Liver (tissue), 9 donors: ENCODE data around the gene SREBF2. TPM values are rescaled to one million over a fixed set of nuclear protein-coding genes. Genes with fewer than 3 reads are reported as not detected.

Source experiments
- DNase-seq: peaks from one replicate; pipeline ENCODE4 v3.0.0-alpha.2; 2017; ENCODE audit warnings: low spot score
- H3K27ac ChIP-seq, 2 donors: one replicate each; pipeline ENCODE4 v1.7.0; 2013; ENCODE audit warnings: inconsistent platforms in 2 of 2, low read length in 2 of 2, control low read depth in 1 of 2, low read depth in 1 of 2, mild to moderate bottlenecking in 1 of 2
- H3K27me3 ChIP-seq, 4 donors: one replicate each; pipeline versions ENCODE4 v1.6.1 to v1.7.0; 2013; ENCODE audit warnings: low read length in 3 of 4, inconsistent platforms in 1 of 4, mild to moderate bottlenecking in 1 of 4, moderate library complexity in 1 of 4; ENCODE audit not compliant: control insufficient read depth in 4 of 4, insufficient read depth in 4 of 4
- H3K36me3 ChIP-seq, 4 donors: one replicate each; pipeline versions ENCODE4 v1.6.1 to v1.7.0; 2013; ENCODE audit warnings: low read length in 3 of 4, mild to moderate bottlenecking in 3 of 4, low read depth in 1 of 4, moderate library complexity in 1 of 4; ENCODE audit not compliant: control insufficient read depth in 4 of 4, insufficient read depth in 3 of 4
- H3K4me1 ChIP-seq, 4 donors: one replicate each; pipeline versions ENCODE4 v1.6.1 to v1.7.0; 2013; ENCODE audit warnings: low read length in 3 of 4, mild to moderate bottlenecking in 3 of 4, moderate library complexity in 1 of 4; ENCODE audit not compliant: control insufficient read depth in 4 of 4, insufficient read depth in 4 of 4
- H3K4me3 ChIP-seq, 3 donors: one replicate each; pipeline versions ENCODE4 v1.6.1 to v1.7.0; 2013; ENCODE audit warnings: low read length in 3 of 3, control low read depth in 1 of 3, low read depth in 1 of 3, mild to moderate bottlenecking in 1 of 3
- H3K9ac ChIP-seq, 2 donors: one replicate each; pipeline ENCODE4 v1.7.0; 2013; ENCODE audit warnings: low read length in 2 of 2, mild to moderate bottlenecking in 2 of 2, moderate library complexity in 2 of 2, control low read depth in 1 of 2, low read depth in 1 of 2
- H3K9me3 ChIP-seq, 4 donors: one replicate each; pipeline versions ENCODE4 v1.6.1 to v1.7.0; 2013; ENCODE audit warnings: low read length in 3 of 4; ENCODE audit not compliant: control insufficient read depth in 4 of 4
- EGR1 ChIP-seq, 2 donors: IDR thresholded peaks; 2 replicates each; pipeline ENCODE4 v1.6.1; 2016 to 2018; ENCODE audit warnings: antibody characterized with exemption in 2 of 2, low read depth in 2 of 2
- FOXA1 ChIP-seq: IDR thresholded peaks from 2 replicates; pipeline ENCODE4 v1.6.1; 2016; ENCODE audit warnings: antibody characterized with exemption
- FOXA2 ChIP-seq: IDR thresholded peaks from 2 replicates; pipeline ENCODE4 v1.6.1; 2016; ENCODE audit warnings: antibody characterized with exemption
- GABPA ChIP-seq, 2 donors: IDR thresholded peaks in 1 of 2; conservative IDR thresholded peaks in 1 of 2; 2 replicates each; pipeline ENCODE4 v1.6.1; 2016; ENCODE audit warnings: antibody characterized with exemption in 2 of 2, mild to moderate bottlenecking in 1 of 2, moderate library complexity in 1 of 2
- HNF4A ChIP-seq, 2 donors: conservative IDR thresholded peaks; 2 replicates each; pipeline ENCODE4 v1.6.1; 2016; ENCODE audit warnings: antibody characterized with exemption in 2 of 2, mild to moderate bottlenecking in 2 of 2
- HNF4G ChIP-seq: IDR thresholded peaks from 2 replicates; pipeline ENCODE4 v1.6.1; 2016; ENCODE audit warnings: antibody characterized with exemption
- JUND ChIP-seq, 2 donors: IDR thresholded peaks; 2 replicates each; pipeline ENCODE4 v1.6.1; 2016; ENCODE audit warnings: antibody characterized with exemption in 2 of 2
- NR2F2 ChIP-seq: IDR thresholded peaks from 2 replicates; pipeline ENCODE4 v1.6.1; 2016; ENCODE audit warnings: antibody characterized with exemption
- RAD21 ChIP-seq, 2 donors: IDR thresholded peaks; 2 replicates each; pipeline ENCODE4 v1.6.1; 2016; ENCODE audit warnings: antibody characterized with exemption in 2 of 2, mild to moderate bottlenecking in 2 of 2
- REST ChIP-seq: IDR thresholded peaks from 2 replicates; pipeline ENCODE4 v1.6.1; 2016; ENCODE audit warnings: antibody characterized with exemption, mild to moderate bottlenecking
- RXRA ChIP-seq, 2 donors: IDR thresholded peaks; 2 replicates each; pipeline ENCODE4 v1.6.1; 2017 to 2018; ENCODE audit warnings: antibody characterized with exemption in 2 of 2, mild to moderate bottlenecking in 1 of 2
- SP1 ChIP-seq: IDR thresholded peaks from 2 replicates; pipeline ENCODE4 v1.6.1; 2018; ENCODE audit warnings: antibody characterized with exemption, mild to moderate bottlenecking
- TAF1 ChIP-seq: conservative IDR thresholded peaks from 2 replicates; pipeline ENCODE4 v1.6.1; 2016; ENCODE audit warnings: antibody characterized with exemption, mild to moderate bottlenecking
- YY1 ChIP-seq: IDR thresholded peaks from 2 replicates; pipeline ENCODE4 v1.6.1; 2016; ENCODE audit warnings: antibody characterized with exemption, mild to moderate bottlenecking
- WGBS: extraction: QIAGEN DNeasy Blood & Tissue Kit; methylation state at CpG from one replicate; pipeline ENCODE4 v1.1.7; 2013; 5-methylcytosine and 5-hydroxymethylcytosine counted together
- polyA plus RNA-seq, 2 donors: library from polyadenylated mRNA; stranded (reverse) in 1 of 2; unstranded in 1 of 2; fragments of 200-250 nt in 1 of 2; fragments of >200 nt in 1 of 2; fragmentation: Nextera tagmentation in 1 of 2; extraction: Ambion mirVana in 1 of 2; gene quantifications; one replicate each; pipeline versions ENCODE4 v1.2.1 to v1.2.3, GENCODE V29; 2013 to 2015
- total RNA-seq, 2 donors: library from RNA; depleted of rRNA; stranded (reverse); fragments of >200 nt; gene quantifications; one replicate each; pipeline ENCODE4 v1.2.3, GENCODE V29; 2014
- TF ChIP-seq, protein P1 (sequence below): IDR thresholded peaks from 2 replicates; pipeline ENCODE4 v1.6.1; 2016; ENCODE audit warnings: antibody characterized with exemption
- TF ChIP-seq, protein P2 (sequence below): IDR thresholded peaks from 2 replicates; pipeline ENCODE4 v1.6.1; 2016; ENCODE audit warnings: antibody characterized with exemption
- TF ChIP-seq, protein P3 (sequence below): IDR thresholded peaks from 2 replicates; pipeline ENCODE4 v1.6.1; 2016; ENCODE audit warnings: antibody characterized with exemption
- donor health status: healthy.
- donor health status: healthy.
- donor health status: healthy.
- donor health status: healthy.
- donor health status: healthy.

Gene SREBF2
- total and polyA plus RNA-seq, 4 donors, result 18.3 to 69.6 (median 57.3) TPM

GRCh38 chr22:41908411-41909309 is 75.8 kb downstream of the SREBF2 start:
- Histone ChIP-seq H3K27me3 (peaks cover 0 to 7% (median 4%) of the 10 kb centered on the region in 4 donors), H3K36me3 (peaks cover 12 to 23% (median 18%) of the 10 kb centered on the region in 4 donors), H3K9ac (no peak overlapping the region), H3K4me1 (peaks cover 6 to 9% (median 7%) of the 10 kb centered on the region in 4 donors), H3K27ac (no peak overlapping the region), H3K9me3 (no peaks in the 10 kb centered on the region), H3K4me3 (no peak overlapping the region)
- TF ChIP-seq FOXA2 (no peak), RXRA (IDR thresholded peaks at IDR 0.05) (no peak), JUND (IDR thresholded peaks at IDR 0.05) (no peak), YY1 (no peak), SP1 (no peak), HNF4G (no peak)
- 49% methylated on average over 14 of the region's 14 CpGs for WGBS
- DNase-seq, result no peak

- Histone ChIP-seq H3K4me1 (peaks cover 6 to 13% (median 8%) of the 10 kb centered on the region in 4 donors), H3K27me3 (peaks cover 0 to 7% (median 4%) of the 10 kb centered on the region in 4 donors), H3K4me3 (peak overlapping the region in 1 of 3 donors; percentile 20), H3K9ac (no peak overlapping the region), H3K36me3 (peaks cover 8 to 15% (median 12%) of the 10 kb centered on the region in 4 donors), H3K27ac (no peak overlapping the region), H3K9me3 (no peaks in the 10 kb centered on the region)
- 15% methylated on average over 55 of the region's 55 CpGs for WGBS
- TF ChIP-seq, protein P1, sequence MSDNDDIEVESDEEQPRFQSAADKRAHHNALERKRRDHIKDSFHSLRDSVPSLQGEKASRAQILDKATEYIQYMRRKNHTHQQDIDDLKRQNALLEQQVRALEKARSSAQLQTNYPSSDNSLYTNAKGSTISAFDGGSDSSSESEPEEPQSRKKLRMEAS, result no peak
- TF ChIP-seq SP1 (no peak), GABPA (IDR thresholded peaks at IDR 0.05 in 1 of 2, conservative IDR thresholded peaks at IDR 0.05 in 1 of 2) (no peak)
- TF ChIP-seq, protein P2, sequence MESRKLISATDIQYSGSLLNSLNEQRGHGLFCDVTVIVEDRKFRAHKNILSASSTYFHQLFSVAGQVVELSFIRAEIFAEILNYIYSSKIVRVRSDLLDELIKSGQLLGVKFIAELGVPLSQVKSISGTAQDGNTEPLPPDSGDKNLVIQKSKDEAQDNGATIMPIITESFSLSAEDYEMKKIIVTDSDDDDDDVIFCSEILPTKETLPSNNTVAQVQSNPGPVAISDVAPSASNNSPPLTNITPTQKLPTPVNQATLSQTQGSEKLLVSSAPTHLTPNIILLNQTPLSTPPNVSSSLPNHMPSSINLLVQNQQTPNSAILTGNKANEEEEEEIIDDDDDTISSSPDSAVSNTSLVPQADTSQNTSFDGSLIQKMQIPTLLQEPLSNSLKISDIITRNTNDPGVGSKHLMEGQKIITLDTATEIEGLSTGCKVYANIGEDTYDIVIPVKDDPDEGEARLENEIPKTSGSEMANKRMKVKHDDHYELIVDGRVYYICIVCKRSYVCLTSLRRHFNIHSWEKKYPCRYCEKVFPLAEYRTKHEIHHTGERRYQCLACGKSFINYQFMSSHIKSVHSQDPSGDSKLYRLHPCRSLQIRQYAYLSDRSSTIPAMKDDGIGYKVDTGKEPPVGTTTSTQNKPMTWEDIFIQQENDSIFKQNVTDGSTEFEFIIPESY, result no peak
- no peak for DNase-seq
These were observed 76.6 kb downstream of the SREBF2 start for GRCh38 chr22:41909310-41910049.

GRCh38 chr22:41910050-41911000 is 77.4 kb downstream of the SREBF2 start:
- Histone ChIP-seq H3K9ac (no peak overlapping the region), H3K36me3 (peaks cover 1 to 8% (median 4%) of the 10 kb centered on the region in 4 donors), H3K9me3 (no peaks in the 10 kb centered on the region), H3K27me3 (peaks cover 0 to 7% (median 6%) of the 10 kb centered on the region in 4 donors), H3K27ac (no peak overlapping the region), H3K4me3 (peak overlapping the region in 1 of 3 donors; percentile 20), H3K4me1 (peaks cover 6 to 21% (median 12%) of the 10 kb centered on the region in 4 donors)
- no peak for DNase-seq
- WGBS, result 2% methylated on average over 112 of the region's 112 CpGs
- TF ChIP-seq, protein P3, sequence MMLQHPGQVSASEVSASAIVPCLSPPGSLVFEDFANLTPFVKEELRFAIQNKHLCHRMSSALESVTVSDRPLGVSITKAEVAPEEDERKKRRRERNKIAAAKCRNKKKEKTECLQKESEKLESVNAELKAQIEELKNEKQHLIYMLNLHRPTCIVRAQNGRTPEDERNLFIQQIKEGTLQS, result no peak
- TF ChIP-seq GABPA (IDR thresholded peaks at IDR 0.05 in 1 of 2, conservative IDR thresholded peaks at IDR 0.05 in 1 of 2) (no peak), FOXA1 (no peak), YY1 (no peak), FOXA2 (no peak), REST (no peak), NR2F2 (no peak), JUND (IDR thresholded peaks at IDR 0.05) (no peak), EGR1 (IDR thresholded peaks at IDR 0.05; ENCODE audit: low read depth in 2 of 2) (no peak), RAD21 (IDR thresholded peaks at IDR 0.05) (no peak), SP1 (no peak), TAF1 (no peak), HNF4A (conservative IDR thresholded peaks at IDR 0.05) (no peak)
- TF ChIP-seq, protein P1, result no peak
